Loucy (cell line): ENCODE measurements around the gene FAM53A.

ENCODE experiments used
- H2AFZ ChIP-seq: fragments of 200-600 bp; sonication (generic); 2 replicates; pipeline ENCODE4 v1.6.0; 2016; ENCODE audit warnings: antibody characterized with exemption, mild to moderate bottlenecking, low read length, moderate library complexity
- H3F3A ChIP-seq: fragments of 200-600 bp; 2 replicates; pipeline ENCODE4 v1.6.0; 2016; ENCODE audit warnings: antibody characterized with exemption, low read depth, mild to moderate bottlenecking
- H3K27me3 ChIP-seq: fragments of 200-600 bp; sonication (generic); 2 replicates; pipeline ENCODE4 v1.6.1; 2014; ENCODE audit warnings: low read length, mild to moderate bottlenecking; ENCODE audit not compliant: insufficient read depth, poor library complexity, severe bottlenecking
- H3K36me3 ChIP-seq: fragments of 200-600 bp; sonication (generic); 2 replicates; pipeline ENCODE4 v1.6.1; 2016; ENCODE audit warnings: low read length; ENCODE audit not compliant: insufficient read depth
- H3K4me1 ChIP-seq: fragments of 200-600 bp; sonication (generic); 2 replicates; pipeline ENCODE4 v1.5.1; 2014; ENCODE audit warnings: low read length, mild to moderate bottlenecking; ENCODE audit not compliant: insufficient read depth, poor library complexity, severe bottlenecking
- H3K4me2 ChIP-seq: fragments of 200-600 bp; sonication (generic); 2 replicates; pipeline ENCODE4 v1.6.0; 2014; ENCODE audit warnings: antibody characterized with exemption, low read length, low read depth, mild to moderate bottlenecking; ENCODE audit not compliant: poor library complexity, severe bottlenecking
- H3K4me3 ChIP-seq: fragments of 200-600 bp; sonication (generic); 2 replicates; pipeline ENCODE4 v1.5.1; 2014; ENCODE audit warnings: low read length, mild to moderate bottlenecking, mixed read lengths; ENCODE audit not compliant: poor library complexity, severe bottlenecking
- H3K79me2 ChIP-seq: fragments of 200-600 bp; sonication (generic); 2 replicates; pipeline ENCODE4 v1.6.1; 2014; ENCODE audit warnings: low read length; ENCODE audit not compliant: insufficient read depth
- H3K9ac ChIP-seq: fragments of 200-600 bp; sonication (generic); 2 replicates; pipeline ENCODE4 v1.6.0; 2014; ENCODE audit warnings: mild to moderate bottlenecking, low read depth, low read length, moderate library complexity; ENCODE audit not compliant: poor library complexity, severe bottlenecking
- H3K9me2 ChIP-seq: fragments of 200-600 bp; sonication (generic); replicated peaks from 2 replicates; pipeline ENCODE4 v1.6.1; 2016; ENCODE audit warnings: low read depth, low read length, mixed read lengths
- H3K9me3 ChIP-seq: fragments of 200-600 bp; sonication (generic); 2 replicates; pipeline ENCODE4 v1.6.1; 2014; ENCODE audit warnings: mild to moderate bottlenecking, antibody characterized with exemption, low read length, low read depth; ENCODE audit not compliant: insufficient read depth
- H4K20me1 ChIP-seq: fragments of 200-600 bp; sonication (generic); 2 replicates; pipeline ENCODE4 v1.6.0; 2014; ENCODE audit warnings: antibody characterized with exemption, low read length, mild to moderate bottlenecking; ENCODE audit not compliant: insufficient read depth, poor library complexity, severe bottlenecking
- EZH2phosphoT487 ChIP-seq: fragments of 200-600 bp; IDR thresholded peaks from 2 replicates; pipeline ENCODE4 v1.6.1; 2018; ENCODE audit warnings: antibody characterized with exemption, mild to moderate bottlenecking, moderate library complexity, borderline replicate concordance
- TF ChIP-seq, protein P1 (sequence below): fragments of 200-600 bp; sonication (generic); conservative IDR thresholded peaks from 2 replicates; pipeline ENCODE4 v1.5.1; 2014; ENCODE audit warnings: mild to moderate bottlenecking, antibody characterized with exemption, low read length

The FAM53A gene

DNA sequence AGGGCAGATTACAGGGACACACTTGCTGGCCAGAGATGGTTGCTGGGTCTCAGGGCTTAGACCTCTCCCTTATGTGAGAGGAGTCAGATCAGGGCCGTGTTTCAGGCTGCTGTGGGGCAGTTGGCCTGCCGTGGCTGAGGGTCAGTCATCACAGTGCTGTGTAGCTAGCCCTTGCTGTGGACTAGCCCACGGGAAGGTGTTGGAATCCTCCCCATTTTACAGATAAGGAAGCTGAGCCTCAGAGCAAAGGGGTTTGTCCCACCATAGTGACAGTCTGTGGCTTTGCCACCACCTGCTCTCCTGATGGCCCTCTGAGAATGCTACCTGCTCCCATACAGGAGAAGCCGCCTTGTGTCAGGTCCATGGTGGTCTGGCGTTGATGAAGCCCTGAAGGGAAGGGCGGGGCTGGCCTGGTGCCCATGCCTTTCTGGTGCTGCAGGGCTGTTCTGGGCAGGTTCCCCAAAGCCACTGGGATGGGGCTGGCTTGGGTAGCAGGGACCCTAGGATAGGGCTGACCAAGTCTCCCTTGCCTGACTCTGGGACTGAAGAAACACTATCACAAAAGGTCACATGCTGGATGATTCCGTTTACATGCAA, 2.4 kb upstream of the FAM53A start:
- Histone ChIP-seq H3K9ac (no peak overlapping the region), H3K9me2 (no peaks in the 10 kb centered on the region), H3K4me2 (no peak overlapping the region), H3F3A (no peaks in the 10 kb centered on the region), H3K4me3 (no peak overlapping the region), H3K79me2 (no peaks in the 10 kb centered on the region), H2AFZ (no peak overlapping the region), H4K20me1 (no peaks in the 10 kb centered on the region), H3K27me3 (no peaks in the 10 kb centered on the region), H3K4me1 (no peaks in the 10 kb centered on the region), H3K36me3 (peaks cover 14% of the 10 kb centered on the region; the same call in 1 of the 2 replicates), H3K9me3 (no peaks in the 10 kb centered on the region)
- TF ChIP-seq, protein P1, sequence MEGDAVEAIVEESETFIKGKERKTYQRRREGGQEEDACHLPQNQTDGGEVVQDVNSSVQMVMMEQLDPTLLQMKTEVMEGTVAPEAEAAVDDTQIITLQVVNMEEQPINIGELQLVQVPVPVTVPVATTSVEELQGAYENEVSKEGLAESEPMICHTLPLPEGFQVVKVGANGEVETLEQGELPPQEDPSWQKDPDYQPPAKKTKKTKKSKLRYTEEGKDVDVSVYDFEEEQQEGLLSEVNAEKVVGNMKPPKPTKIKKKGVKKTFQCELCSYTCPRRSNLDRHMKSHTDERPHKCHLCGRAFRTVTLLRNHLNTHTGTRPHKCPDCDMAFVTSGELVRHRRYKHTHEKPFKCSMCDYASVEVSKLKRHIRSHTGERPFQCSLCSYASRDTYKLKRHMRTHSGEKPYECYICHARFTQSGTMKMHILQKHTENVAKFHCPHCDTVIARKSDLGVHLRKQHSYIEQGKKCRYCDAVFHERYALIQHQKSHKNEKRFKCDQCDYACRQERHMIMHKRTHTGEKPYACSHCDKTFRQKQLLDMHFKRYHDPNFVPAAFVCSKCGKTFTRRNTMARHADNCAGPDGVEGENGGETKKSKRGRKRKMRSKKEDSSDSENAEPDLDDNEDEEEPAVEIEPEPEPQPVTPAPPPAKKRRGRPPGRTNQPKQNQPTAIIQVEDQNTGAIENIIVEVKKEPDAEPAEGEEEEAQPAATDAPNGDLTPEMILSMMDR, result no peak
- no peak for TF ChIP-seq EZH2phosphoT487

DNA sequence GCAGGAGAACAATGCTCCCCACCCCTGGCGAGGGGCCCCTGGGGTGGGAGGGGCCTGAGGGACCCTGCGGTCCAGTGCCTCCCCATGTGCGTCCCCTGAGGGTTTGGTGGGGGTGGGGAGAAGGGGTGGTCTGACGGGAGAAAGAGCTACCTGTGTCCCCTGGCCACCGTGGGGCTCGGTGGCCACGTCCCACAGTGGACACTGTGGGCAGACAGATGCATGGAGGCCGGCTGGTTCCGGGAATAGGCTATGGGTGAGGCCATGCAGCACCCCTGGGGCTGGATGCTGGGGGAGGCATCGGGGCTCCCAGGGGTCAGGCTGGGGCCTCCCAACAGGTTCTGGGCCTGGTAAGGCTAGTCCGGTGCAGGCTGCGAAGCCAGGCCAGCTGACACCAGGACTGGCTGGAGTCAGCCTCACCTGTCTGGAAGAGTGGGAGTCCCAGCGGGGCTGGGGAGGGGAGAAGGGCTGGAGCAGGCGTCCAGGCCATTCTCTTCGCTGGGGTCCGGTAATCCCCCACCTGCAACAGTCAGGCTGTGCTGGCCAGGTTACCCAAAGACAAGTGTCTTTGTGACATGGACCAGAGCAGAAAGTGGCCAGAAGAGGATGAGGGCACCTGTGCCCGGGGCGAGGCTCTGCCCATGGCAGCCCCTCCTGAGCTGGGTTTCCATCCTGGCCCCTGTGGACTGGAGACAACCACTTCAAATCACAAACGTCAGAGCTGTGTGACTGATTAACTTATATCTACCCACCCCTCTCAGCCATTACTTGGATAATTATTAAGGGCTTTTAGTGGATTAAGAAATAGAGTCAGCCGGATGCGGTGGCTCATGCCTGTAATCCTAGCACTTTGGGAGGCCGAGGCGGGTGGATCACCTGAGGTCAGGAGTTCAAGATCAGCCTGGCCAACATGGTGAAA, 1.4 kb upstream of the FAM53A start:
- no peaks in the 10 kb centered on the region for H3K4me1 ChIP-seq
- H2AFZ ChIP-seq, result no peak overlapping the region
- peaks cover 3% of the 10 kb centered on the region; the same call in 1 of the 2 replicates for H3K36me3 ChIP-seq
- no peaks in the 10 kb centered on the region for H3K9me2 ChIP-seq
- no peak for TF ChIP-seq EZH2phosphoT487
- TF ChIP-seq, protein P1, result no peak
- H4K20me1 ChIP-seq, result no peaks in the 10 kb centered on the region
- H3K4me2 ChIP-seq, result no peak overlapping the region
- H3K27me3 ChIP-seq, result no peaks in the 10 kb centered on the region
- no peak overlapping the region for H3K4me3 ChIP-seq
- no peaks in the 10 kb centered on the region for H3K9me3 ChIP-seq
- H3K9ac ChIP-seq, result no peak overlapping the region
- H3F3A ChIP-seq, result no peaks in the 10 kb centered on the region
- no peaks in the 10 kb centered on the region for H3K79me2 ChIP-seq

DNA sequence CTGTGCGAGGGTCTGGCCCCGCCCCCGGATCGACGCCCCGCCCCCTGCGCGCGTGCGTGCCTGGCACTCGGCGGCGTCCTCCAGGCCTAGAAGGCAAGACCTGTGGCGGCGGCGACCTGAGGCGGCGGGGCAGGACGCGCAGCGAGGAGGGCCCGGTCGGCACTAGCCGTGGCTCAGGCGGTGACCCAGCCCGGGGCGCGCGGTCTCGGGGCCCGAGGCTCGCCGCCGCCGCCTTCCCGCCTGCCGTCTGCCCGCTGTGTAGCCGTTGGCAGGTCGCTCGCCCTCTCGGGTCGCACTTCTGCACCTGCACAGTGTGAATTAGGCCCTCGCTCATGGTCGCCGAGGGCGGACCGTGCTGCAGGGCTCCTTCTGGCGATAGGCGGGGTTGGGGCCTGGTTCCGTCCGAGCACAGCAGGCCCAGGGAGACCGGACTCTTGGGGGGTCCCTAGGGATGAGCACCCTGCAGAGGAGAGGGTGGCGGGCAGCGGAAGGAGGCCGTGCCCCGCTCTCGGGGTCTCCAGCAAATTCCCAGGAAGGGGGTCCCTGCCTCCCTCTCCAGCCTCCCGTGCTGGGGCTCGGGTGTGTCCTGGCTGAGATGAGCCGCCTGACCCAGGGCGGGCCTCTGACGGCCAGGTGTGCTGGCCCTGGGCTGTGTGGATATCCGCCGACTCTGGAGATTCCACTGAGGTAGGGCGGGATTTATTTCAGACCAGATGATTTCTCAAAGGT, 557 bp upstream of the FAM53A start:
- H3K9ac ChIP-seq, result no peak overlapping the region

More for the DNA sequence above, 557 bp upstream of the FAM53A start:
- Histone ChIP-seq H3K9me3 (no peaks in the 10 kb centered on the region), H3K36me3 (no peaks in the 10 kb centered on the region), H3K4me1 (no peaks in the 10 kb centered on the region), H2AFZ (no peak overlapping the region), H3K4me3 (no peak overlapping the region), H4K20me1 (no peaks in the 10 kb centered on the region), H3K9me2 (no peaks in the 10 kb centered on the region), H3F3A (no peaks in the 10 kb centered on the region), H3K79me2 (no peaks in the 10 kb centered on the region), H3K27me3 (no peaks in the 10 kb centered on the region), H3K4me2 (no peak overlapping the region)
- no peak for TF ChIP-seq EZH2phosphoT487
- TF ChIP-seq, protein P1, result no peak
